GM18499 (cell line): ENCODE measurements around the gene ADAM19.

ENCODE experiments used
- ATAC-seq: cut with Tn5 transposase; IDR thresholded peaks from one replicate; pipeline ENCODE4 v1.9.1; 2021; ENCODE audit warnings: moderate number of reproducible peaks; ENCODE audit not compliant: insufficient read depth, unreplicated experiment

The ADAM19 gene, protein sequence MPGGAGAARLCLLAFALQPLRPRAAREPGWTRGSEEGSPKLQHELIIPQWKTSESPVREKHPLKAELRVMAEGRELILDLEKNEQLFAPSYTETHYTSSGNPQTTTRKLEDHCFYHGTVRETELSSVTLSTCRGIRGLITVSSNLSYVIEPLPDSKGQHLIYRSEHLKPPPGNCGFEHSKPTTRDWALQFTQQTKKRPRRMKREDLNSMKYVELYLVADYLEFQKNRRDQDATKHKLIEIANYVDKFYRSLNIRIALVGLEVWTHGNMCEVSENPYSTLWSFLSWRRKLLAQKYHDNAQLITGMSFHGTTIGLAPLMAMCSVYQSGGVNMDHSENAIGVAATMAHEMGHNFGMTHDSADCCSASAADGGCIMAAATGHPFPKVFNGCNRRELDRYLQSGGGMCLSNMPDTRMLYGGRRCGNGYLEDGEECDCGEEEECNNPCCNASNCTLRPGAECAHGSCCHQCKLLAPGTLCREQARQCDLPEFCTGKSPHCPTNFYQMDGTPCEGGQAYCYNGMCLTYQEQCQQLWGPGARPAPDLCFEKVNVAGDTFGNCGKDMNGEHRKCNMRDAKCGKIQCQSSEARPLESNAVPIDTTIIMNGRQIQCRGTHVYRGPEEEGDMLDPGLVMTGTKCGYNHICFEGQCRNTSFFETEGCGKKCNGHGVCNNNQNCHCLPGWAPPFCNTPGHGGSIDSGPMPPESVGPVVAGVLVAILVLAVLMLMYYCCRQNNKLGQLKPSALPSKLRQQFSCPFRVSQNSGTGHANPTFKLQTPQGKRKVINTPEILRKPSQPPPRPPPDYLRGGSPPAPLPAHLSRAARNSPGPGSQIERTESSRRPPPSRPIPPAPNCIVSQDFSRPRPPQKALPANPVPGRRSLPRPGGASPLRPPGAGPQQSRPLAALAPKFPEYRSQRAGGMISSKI

DNA sequence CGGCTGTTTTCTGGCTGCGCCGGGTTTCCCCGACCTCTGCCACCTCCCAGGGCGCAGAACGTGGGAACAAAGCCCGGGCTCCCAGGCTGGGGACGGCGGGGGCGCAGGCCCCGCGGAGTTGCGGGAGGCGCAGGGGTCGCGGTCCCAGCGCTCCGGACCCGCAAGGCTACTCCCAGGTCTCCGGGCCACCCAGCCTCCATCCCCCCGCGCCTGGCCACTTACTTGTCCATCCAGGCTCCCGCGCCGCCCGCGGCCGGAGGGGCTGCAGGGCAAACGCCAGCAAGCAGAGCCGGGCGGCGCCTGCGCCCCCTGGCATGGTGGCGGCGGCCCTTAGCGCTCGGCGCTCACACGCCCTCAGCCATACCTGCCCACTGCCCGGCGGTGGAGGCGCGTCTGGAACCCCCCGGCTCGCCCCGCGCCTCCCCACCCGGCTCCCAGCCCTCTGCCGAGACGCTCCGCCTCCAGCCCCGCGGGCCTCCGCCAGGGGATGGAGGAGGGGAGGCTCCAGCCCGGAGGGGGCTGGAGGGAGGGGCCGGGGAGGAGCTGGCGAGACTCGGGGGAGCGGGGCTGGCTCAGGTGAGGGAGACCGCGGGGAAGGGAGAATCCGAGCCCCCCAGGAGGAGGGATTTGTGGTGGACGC is at the start of gene ADAM19:
ADAM19 (minus strand) TSS at position 395 of the 640 bp plus-strand sequence; CDS start at position 316, 79 bp downstream.
- no peak for ATAC-seq

GRCh38 chr5:157624144-157624543 is 48.6 kb upstream of the ADAM19 start:
- ATAC-seq = no peak

DNA sequence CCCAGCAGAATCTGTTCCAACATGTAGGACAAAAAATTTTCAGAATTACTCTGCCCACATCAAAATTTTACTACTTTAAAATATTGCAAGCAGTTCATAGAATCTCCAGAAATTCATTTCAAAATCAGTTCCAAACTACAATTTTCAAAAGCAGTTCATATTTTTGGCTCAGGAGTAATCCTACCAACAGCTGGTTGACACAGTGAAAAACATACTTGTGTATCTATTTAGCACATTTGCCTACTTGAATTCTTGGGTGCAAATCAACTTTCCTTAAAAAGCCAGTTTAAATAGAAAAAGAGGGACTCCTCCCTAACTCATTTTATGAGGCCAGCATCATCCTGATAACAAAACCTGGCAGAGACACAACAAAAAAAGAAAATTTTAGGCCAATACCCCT is 45.2 kb upstream of the ADAM19 start:
- ATAC-seq = no peak

DNA sequence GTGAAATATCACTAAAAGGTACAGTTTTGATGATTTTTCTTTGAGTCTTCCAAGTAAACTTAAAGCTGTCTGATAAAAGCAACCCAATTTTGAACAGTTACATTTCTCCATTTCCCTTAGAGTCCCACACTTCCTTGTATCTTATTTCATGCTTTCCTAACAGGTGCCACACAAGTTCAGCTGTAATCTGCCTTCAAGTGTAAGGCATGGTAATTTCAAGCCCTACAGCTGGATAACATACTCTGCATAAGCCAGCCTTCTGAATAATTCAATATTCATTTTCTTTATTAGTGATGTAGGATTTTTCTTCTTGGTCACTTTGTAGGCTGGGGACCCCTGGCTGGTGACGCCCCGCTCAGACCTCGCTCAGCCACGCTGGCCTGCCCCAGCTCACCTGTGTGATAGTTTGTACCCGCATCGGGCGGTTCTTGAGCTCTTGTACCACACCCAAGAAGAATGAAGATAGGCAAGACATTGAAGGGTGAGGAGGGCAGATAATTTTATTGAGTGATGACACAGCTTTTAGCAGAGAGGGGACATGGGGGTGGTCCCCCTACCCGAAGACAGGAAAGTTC is 42.7 kb upstream of the ADAM19 start:
- ATAC-seq = no peak

GRCh38 chr5:157616785-157617184 is 41.2 kb upstream of the ADAM19 start:
- ATAC-seq = no peak

DNA sequence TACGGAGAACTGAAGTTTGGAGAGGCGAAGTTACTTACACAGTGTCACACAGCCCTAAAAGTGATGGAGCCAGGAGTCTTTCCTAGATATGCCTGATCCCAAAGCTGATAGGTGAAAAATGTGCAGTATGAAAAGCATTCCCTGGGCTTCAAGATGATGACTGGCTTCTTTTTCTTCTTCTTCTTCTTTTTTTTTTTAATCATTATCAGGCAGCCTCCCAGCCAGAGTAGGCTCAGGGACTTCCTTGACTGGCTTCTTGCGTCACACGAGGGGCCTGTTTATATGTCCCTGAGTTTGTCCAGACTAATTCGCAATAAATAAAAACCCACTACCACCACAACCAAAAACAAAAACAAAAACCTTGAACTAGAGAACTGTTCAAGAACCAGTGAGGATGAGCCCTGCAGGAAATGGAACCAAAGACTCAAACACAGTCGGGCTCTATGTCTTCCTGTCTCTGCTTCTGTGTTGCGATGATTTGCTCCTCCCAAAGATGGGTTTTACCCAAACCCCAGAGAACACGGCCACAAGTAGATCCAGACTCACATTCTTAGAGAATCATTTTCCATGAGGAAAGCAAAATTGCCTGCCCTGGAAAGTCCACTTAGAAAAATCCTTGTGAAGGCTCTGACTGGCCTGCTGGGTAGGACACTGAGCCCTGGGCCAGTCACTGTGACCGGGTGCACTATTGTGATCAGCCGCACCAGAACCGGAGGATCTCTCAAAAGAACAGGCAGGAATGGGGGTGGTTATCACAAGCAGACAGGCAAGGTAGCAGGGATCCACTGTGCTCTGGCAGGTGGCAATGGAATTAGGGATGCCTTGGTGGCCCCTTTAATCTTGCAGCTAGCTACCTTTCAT is 38.0 kb upstream of the ADAM19 start:
- no peak for ATAC-seq

GRCh38 chr5:157612581-157612980 is 37.0 kb upstream of the ADAM19 start:
- no peak for ATAC-seq

DNA sequence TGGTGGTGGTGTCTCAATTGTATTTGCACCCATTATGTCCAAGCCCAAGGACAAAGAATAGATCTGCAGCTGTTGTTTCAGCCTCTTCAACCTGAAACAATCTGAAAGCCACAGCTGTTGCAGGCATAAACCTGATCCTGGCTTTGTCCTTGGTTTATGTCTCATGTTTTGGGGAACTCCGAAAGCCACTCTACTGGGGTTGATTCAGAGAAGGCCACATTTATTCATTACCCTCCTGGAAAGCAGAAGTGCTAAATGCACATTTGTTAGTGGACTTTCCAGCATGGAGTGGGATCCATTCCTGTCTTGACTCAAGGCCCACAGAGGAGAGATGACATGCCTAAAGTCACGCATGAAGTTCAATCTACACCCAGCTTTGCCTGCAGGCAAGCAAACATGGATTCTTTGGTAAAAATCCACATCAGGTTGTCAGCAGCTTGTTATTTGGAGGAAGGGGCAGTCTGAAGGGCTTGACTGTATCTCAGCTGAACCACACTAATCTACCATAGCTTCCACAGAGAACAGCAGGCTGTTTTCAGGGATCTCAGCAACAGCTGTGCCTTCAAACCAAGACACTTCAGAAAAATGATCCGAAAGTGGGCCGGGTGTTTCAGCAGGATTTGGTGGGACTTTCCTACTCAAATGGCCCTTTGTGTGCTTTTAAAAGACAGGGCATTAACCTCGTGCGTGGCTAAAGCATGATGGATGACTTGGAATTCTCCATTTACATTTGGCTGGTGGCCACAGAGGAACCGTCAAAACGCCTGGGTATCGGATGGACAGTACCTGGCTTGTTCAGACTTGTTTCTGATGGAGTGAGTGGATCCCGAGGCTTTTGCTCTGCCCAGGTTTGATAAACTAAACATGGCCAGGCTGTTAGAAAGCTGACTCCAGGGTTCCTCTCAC is 36.2 kb upstream of the ADAM19 start:
- ATAC-seq = peak; percentile 38

GRCh38 chr5:157610990-157611389 is 35.4 kb upstream of the ADAM19 start:
- no peak for ATAC-seq

- ATAC-seq = no peak
These were observed 33.5 kb upstream of the ADAM19 start for GRCh38 chr5:157608972-157609565.

DNA sequence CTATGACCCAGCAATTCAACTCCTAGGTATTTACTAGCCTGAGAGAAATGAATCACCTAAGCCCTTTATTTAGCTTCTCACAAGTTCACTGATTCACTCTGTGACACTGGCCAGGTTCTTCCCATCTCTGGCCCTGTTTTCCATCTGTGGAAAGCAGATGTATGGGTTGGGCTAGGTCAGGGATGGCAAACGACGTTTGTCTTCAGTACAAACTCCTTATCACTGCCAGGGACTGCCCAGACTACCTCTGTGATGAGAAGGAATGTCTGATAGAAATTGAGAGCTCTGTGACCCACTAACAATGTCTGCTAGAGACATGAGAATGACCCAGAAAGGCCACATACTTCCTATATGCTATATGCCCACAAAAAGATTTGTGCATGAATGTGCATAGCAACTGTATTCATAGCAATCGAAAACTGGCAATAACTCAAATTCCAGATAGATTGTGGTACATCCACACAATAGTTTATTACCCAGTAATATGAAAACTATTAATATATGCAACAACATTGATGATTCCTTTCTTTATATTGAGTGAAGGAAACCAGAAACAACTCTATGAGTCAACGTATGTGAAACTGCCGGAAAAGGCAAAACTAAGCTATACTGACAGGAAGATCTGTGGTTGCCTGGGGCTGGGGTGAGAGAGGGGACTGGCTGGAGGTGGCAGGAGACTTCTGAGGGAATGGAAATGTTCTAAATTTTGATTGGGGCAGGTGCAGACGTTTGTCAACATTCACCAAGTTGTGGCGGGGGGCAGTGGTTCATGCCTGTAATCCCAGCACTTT is 32.0 kb upstream of the ADAM19 start:
- no peak for ATAC-seq

DNA sequence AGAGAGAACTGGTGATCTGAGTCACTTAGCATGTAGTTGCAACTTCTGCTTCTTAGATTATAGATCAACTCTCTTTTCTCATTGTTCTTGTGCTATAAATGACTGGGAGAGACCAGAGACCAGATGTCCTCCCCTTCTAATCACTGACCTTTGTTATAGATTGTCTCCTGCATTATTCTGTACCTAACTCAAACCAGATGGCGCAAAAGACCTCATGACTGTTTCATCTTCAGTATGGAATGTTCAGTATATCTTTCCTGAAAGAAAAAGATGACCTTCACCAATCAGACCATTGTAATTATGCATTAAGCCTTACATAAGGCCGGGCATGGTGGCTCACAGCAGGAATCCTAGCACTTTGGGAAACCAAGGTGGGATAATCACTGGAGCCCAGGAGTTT is 30.5 kb upstream of the ADAM19 start:
- no peak for ATAC-seq

DNA sequence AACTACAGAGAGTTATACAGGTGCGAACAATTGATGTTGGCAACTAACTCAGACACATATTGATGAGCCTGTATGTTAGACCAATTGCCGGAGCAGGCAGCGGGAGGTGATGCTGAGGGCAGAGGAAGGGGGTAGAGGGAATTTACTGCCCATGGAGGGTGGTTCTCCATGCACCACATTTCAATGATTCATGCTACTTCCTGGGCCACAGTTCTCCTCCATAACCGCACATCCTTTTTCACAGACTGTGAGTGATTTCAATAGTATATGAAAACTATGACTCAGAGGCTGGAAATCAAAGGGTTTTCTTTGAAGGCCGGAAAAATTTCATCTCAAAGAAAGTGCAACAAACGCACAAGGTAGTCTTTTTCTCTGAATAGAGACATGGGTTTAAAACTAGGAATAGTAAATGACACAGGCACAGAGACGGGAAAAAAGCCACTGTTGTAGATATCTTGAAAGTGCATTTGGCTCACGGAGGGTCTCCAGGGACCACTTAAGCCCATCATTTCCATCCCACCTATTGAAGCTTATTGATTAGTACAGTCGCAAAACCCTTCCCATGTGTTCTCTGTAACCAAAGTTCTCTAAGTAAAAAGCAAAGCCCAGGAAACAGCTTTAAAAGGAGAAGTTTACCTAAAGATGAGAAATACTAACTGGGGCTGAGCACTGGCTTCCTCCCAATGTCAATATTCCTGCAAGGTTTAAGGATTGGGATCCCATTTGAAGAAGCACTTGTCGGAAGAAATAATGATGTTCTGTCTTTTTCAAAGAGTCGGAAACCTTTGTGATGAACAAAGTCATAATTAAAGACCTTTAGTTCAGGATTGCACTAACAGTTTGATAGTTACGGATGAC is 28.0 kb upstream of the ADAM19 start:
- ATAC-seq = no peak

DNA sequence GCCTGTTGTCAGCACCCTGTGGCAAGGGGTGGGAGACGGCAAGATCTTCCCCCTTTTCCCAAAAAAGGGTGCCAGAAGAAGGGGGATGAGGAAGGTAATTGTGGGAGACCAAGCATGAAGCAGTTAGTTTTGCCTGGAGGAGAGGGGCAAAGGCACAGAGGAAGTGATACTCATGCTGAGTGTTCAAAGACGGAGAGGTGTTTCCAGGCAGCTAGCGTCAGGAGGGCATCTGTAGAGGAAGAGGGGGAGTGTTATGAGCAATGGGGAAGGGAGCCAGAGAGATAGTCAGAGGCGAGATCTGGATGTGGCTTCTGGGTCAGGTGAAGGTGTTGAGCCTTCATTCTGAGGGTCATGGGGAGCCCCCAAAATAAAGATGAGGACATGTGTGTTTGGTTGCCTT is 26.9 kb upstream of the ADAM19 start:
- ATAC-seq = peak; percentile 33

GRCh38 chr5:157600252-157600651 is 24.7 kb upstream of the ADAM19 start:
- no peak for ATAC-seq

- ATAC-seq = no peak
These were observed 24.0 kb upstream of the ADAM19 start for GRCh38 chr5:157599565-157599964.
